HG03439 (cell line): ENCODE results near the gene CMTM4.
"Not testable (repeated sequence)": the region's sequence is repeated elsewhere in the genome, so short reads cannot be mapped to it uniquely, and the experiment has no call there.

Experiments used
- ATAC-seq: cut with Tn5 transposase; IDR thresholded peaks from one replicate; pipeline ENCODE4 v1.9.1; 2021; ENCODE audit warnings: mild to moderate bottlenecking, moderate library complexity; ENCODE audit not compliant: unreplicated experiment

The CMTM4 gene

GRCh38 chr16:66705790-66706505 lies 9.4 kb upstream of the CMTM4 start:
- no peak for ATAC-seq

GRCh38 chr16:66703406-66704215 lies 7.1 kb upstream of the CMTM4 start:
- no peak for ATAC-seq

GRCh38 chr16:66701516-66701915 lies 5.0 kb upstream of the CMTM4 start:
- no peak for ATAC-seq

GRCh38 chr16:66701026-66701425 lies 4.5 kb upstream of the CMTM4 start:
- no peak for ATAC-seq

- ATAC-seq = no peak
Observed at GRCh38 chr16:66699898-66700297, 3.4 kb upstream of the CMTM4 start.

GRCh38 chr16:66698046-66698445 lies 1.5 kb upstream of the CMTM4 start:
- no peak for ATAC-seq

- peak; percentile 41 for ATAC-seq
Observed at GRCh38 chr16:66695935-66696668, 441 bp downstream of the CMTM4 start.

GRCh38 chr16:66695471-66695934 lies 1.0 kb downstream of the CMTM4 start:
- no peak for ATAC-seq

GRCh38 chr16:66693149-66693548 lies 3.4 kb downstream of the CMTM4 start:
- ATAC-seq = no peak

- no peak for ATAC-seq
Observed at GRCh38 chr16:66692341-66692740, 4.2 kb downstream of the CMTM4 start.

GRCh38 chr16:66691234-66691633 lies 5.3 kb downstream of the CMTM4 start:
- no peak for ATAC-seq

GRCh38 chr16:66690106-66690847 lies 6.3 kb downstream of the CMTM4 start:
- ATAC-seq = no peak

- ATAC-seq = no peak
Observed at GRCh38 chr16:66689282-66689681, 7.3 kb downstream of the CMTM4 start.

- no peak for ATAC-seq
Observed at GRCh38 chr16:66687906-66688625, 8.5 kb downstream of the CMTM4 start.

- ATAC-seq = not testable (repeated sequence)
Observed at GRCh38 chr16:66685501-66686115, 10.9 kb downstream of the CMTM4 start.

- no peak for ATAC-seq
Observed at GRCh38 chr16:66682271-66682670, 14.3 kb downstream of the CMTM4 start.

GRCh38 chr16:66681676-66682075 lies 14.9 kb downstream of the CMTM4 start:
- no peak for ATAC-seq

GRCh38 chr16:66678337-66678736 lies 18.2 kb downstream of the CMTM4 start:
- no peak for ATAC-seq

- ATAC-seq = no peak
Observed at GRCh38 chr16:66677836-66678235, 18.7 kb downstream of the CMTM4 start.

GRCh38 chr16:66677179-66677578 lies 19.4 kb downstream of the CMTM4 start:
- no peak for ATAC-seq
